ENCODE data around the gene STAT5B. TPM values are rescaled to one million over a fixed set of nuclear protein-coding genes. Genes with fewer than 3 reads are reported as not detected.

The STAT5B gene
- total and polyA plus RNA-seq, 2 of the 8 experiments (the other 6 are each of a cell fraction or from before 2014, with no cell fraction given): 35.3 to 52.6 TPM

DNA sequence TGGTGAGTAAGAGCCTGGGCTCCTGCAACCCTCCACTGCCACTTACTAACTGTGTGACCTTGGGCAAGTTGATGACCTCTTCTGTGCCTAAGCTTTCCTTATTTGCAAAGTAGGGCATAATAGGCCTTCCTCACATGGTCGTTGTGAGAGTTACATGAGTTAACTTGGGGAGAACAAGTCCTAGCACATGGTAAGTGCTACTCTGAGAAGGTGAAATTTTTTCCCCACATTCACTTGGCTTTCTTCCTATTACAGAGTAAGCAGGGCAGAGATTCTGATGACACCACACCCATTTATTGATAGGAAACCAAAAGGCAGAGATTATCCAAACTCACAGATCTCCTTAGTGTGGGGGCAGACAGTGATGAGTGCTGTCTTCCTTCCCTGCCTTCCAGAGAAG is 96.9 kb downstream of the STAT5B start:
- Histone ChIP-seq H4K91ac (replicated peaks; ENCODE audit: insufficient read length, low read length) (no peak overlapping the region), H3K14ac (ENCODE audit: insufficient read length) (no peak overlapping the region), H2BK20ac (ENCODE audit: low read length) (no peak overlapping the region), H3K56ac (replicated peaks; ENCODE audit: insufficient read length, low read depth, low read length) (no peak overlapping the region), H3K27me3 (replicated peaks in 1 of 4; ENCODE audit: control insufficient read depth in 3 of 4, extremely low read depth in 1 of 4, insufficient read depth in 3 of 4, low read length in 3 of 4) (peaks cover 7 to 41% (median 28%) of the 10 kb centered on the region in 4 experiments), H3K23me2 (ENCODE audit: low read depth, low read length) (peaks cover 13% of the 10 kb centered on the region; the same call in 1 of the 2 replicates), H2BK120ac (replicated peaks; ENCODE audit: low read depth, low read length) (no peak overlapping the region), H2AK5ac (ENCODE audit: low read depth, low read length) (no peak overlapping the region), H4K20me1 (replicated peaks in 1 of 2; ENCODE audit: control insufficient read depth in 1 of 2, insufficient read depth in 2 of 2, low read length in 2 of 2) (peaks cover 0 to 1% of the 10 kb centered on the region in 2 experiments), H3K9ac (replicated peaks in 1 of 4; ENCODE audit: extremely low read depth in 1 of 4, low read depth in 3 of 4, low read length in 3 of 4) (no peak overlapping the region), H3K9me3 (ENCODE audit: insufficient read depth in 2 of 2, low read depth in 1 of 2, low read length in 1 of 2) (no peaks in the 10 kb centered on the region), H3K4me3 (ENCODE audit: extremely low read depth in 1 of 4, insufficient read depth in 2 of 4, low read depth in 3 of 4, low read length in 4 of 4) (no peak overlapping the region), H2AFZ (ENCODE audit: low read length) (no peak overlapping the region), H3K4me2 (ENCODE audit: insufficient read depth in 1 of 2, low read depth in 2 of 2, low read length in 2 of 2) (no peak overlapping the region; a peak in 1 of 4 replicates), H3K4ac (replicated peaks; ENCODE audit: insufficient read length, low read depth, low read length) (no peak overlapping the region), H2BK5ac (ENCODE audit: low read depth, low read length) (no peak overlapping the region), H4K5ac (ENCODE audit: insufficient read length, low read depth, low read length) (no peak overlapping the region), H4K8ac (ENCODE audit: extremely low read depth, insufficient read depth, low read length) (no peak overlapping the region), H3K23ac (ENCODE audit: insufficient read length) (no peak overlapping the region), H3K79me1 (ENCODE audit: low read depth, low read length) (no peaks in the 10 kb centered on the region), H3K79me2 (ENCODE audit: control insufficient read depth in 1 of 2, insufficient read depth in 2 of 2, low read length in 2 of 2) (no peaks in the 10 kb centered on the region), H3K27ac (ENCODE audit: low read depth, low read length) (no peak overlapping the region), H3K18ac (ENCODE audit: extremely low read depth, low read length) (no peak overlapping the region), H3K4me1 (replicated peaks in 1 of 4; ENCODE audit: control insufficient read depth in 3 of 4, insufficient read depth in 4 of 4, low read length in 3 of 4) (peaks cover 0 to 14% (median 9%) of the 10 kb centered on the region in 4 experiments; a peak in 5 of 7 replicates), H2BK15ac (ENCODE audit: low read length) (no peak overlapping the region), H2BK12ac (ENCODE audit: low read depth, low read length) (no peak overlapping the region), H3K36me3 (ENCODE audit: control insufficient read depth in 2 of 4, insufficient read depth in 4 of 4, low read length in 3 of 4) (no peaks in the 10 kb centered on the region)
- no peak for FAIRE-seq
- ChIA-PET POLR2A (ENCODE audit: partially characterized antibody) (interaction anchor here (1.5 to 1.7 kb wide), 2 partner anchors 8 to 58 kb away, joined by 4 to 8 read pairs; no protein-coding TSS in a partner anchor), CTCF (ENCODE audit: partially characterized antibody) (interaction anchor here (1.0 to 4.9 kb wide), 8 partner anchors 10 to 60 kb away, joined by 3 to 34 read pairs (median 7); partner anchors contain the start of genes HSPB9 and KAT2A)
- no peak for TF ChIP-seq HDAC2 (IDR thresholded peaks at IDR 0.05; ENCODE audit: borderline replicate concordance in 1 of 2, low read depth in 2 of 2, low read length in 2 of 2)
- no peak for TF ChIP-seq SRF (IDR thresholded peaks at IDR 0.05; ENCODE audit: low read depth, low read length)
- TF ChIP-seq POLR2AphosphoS5 (IDR thresholded peaks at IDR 0.05; ENCODE audit: low read depth, low read length): no peak
- no peak for TF ChIP-seq ZNF274 (IDR thresholded peaks at IDR 0.05; ENCODE audit: borderline replicate concordance, extremely low read depth, low read length)
- DNase-seq (ENCODE audit: low read depth in 1 of 2, low spot score in 2 of 2): no peak
- 69% methylated on average over 1 of the region's 1 CpG; no CpG with 5 or more reads in 1 of the 2 experiments for WGBS, 2 experiments (ENCODE audit: extremely low coverage in 1 of 2, insufficient coverage in 1 of 2, insufficient read length in 1 of 2, insufficient replicate concordance in 2 of 2, low coverage in 1 of 2, low lambda C conversion rate in 2 of 2, missing lambda C conversion rate in 1 of 2)

Measured in H1 (cell line).